Epidermal melanocyte (primary cell): ENCODE results near the gene NUDT19.
"Not testable (repeated sequence)": the region's sequence is repeated elsewhere in the genome, so short reads cannot be mapped to it uniquely, and the experiment has no call there.

Source experiments
- DNase-seq: peaks from one replicate; pipeline ENCODE4 v3.0.0; 2011; ENCODE audit warnings: low spot score; ENCODE audit not compliant: insufficient read length

The NUDT19 gene

GRCh38 chr19:32708457-32708856 lies 16.8 kb downstream of the NUDT19 start:
- no peak for DNase-seq

GRCh38 chr19:32709032-32709431 lies 17.4 kb downstream of the NUDT19 start:
- no peak for DNase-seq

- DNase-seq, result no peak
Measured at GRCh38 chr19:32711747-32712146, 20.1 kb downstream of the NUDT19 start.

- DNase-seq, result not testable (repeated sequence)
Measured at GRCh38 chr19:32716203-32716602, 24.6 kb downstream of the NUDT19 start.

- no peak for DNase-seq
Measured at GRCh38 chr19:32717496-32717895, 25.9 kb downstream of the NUDT19 start.

GRCh38 chr19:32718286-32718685 lies 26.7 kb downstream of the NUDT19 start:
- DNase-seq, result no peak

GRCh38 chr19:32719611-32720059 lies 28.0 kb downstream of the NUDT19 start, which contains the start of gene TDRD12:
TDRD12 (plus strand) TSS chr19:32719767; CDS start chr19:32720073, 306 bp downstream.
- no peak for DNase-seq

- no peak for DNase-seq
Measured at GRCh38 chr19:32720216-32720935, 28.8 kb downstream of the NUDT19 start.

- no peak for DNase-seq
Measured at GRCh38 chr19:32720936-32721250, 29.3 kb downstream of the NUDT19 start.

GRCh38 chr19:32735936-32736335 lies 44.3 kb downstream of the NUDT19 start:
- no peak for DNase-seq

- no peak for DNase-seq
Measured at GRCh38 chr19:32743021-32743420, 51.4 kb downstream of the NUDT19 start.

- no peak for DNase-seq
Measured at GRCh38 chr19:32743447-32743846, 51.8 kb downstream of the NUDT19 start.

GRCh38 chr19:32744555-32745325 lies 53.1 kb downstream of the NUDT19 start:
- DNase-seq, result no peak

GRCh38 chr19:32745594-32746251 lies 54.1 kb downstream of the NUDT19 start:
- not testable (repeated sequence) for DNase-seq

- DNase-seq, result not testable (repeated sequence)
Measured at GRCh38 chr19:32746631-32747196, 55.1 kb downstream of the NUDT19 start.

GRCh38 chr19:32748497-32748896 lies 56.9 kb downstream of the NUDT19 start:
- DNase-seq, result no peak

- no peak for DNase-seq
Measured at GRCh38 chr19:32748948-32749347, 57.3 kb downstream of the NUDT19 start.

GRCh38 chr19:32749361-32749760 lies 57.7 kb downstream of the NUDT19 start:
- DNase-seq, result no peak

- DNase-seq, result no peak
Measured at GRCh38 chr19:32750441-32751055, 58.9 kb downstream of the NUDT19 start.

GRCh38 chr19:32751066-32751465 lies 59.4 kb downstream of the NUDT19 start:
- no peak for DNase-seq

GRCh38 chr19:32757189-32757588 lies 65.6 kb downstream of the NUDT19 start:
- no peak for DNase-seq
